NCI-H2196 treated with DMSO at 0.1 percent for 48 hours (cell line): ENCODE measurements around the gene PCIF1.
"Not testable (repeated sequence)": the region's sequence is repeated elsewhere in the genome, so short reads cannot be mapped to it uniquely, and the experiment has no call there.

Experiments used
- DNase-seq: peaks from one replicate; lab custom pipeline; 2025; ENCODE audit not compliant: unreplicated experiment; lab: John Stamatoyannopoulos, UW

PCIF1 gene

GRCh38 chr20:45988830-45989229 lies 54.3 kb downstream of the PCIF1 start:
- DNase-seq, result not testable (repeated sequence)

GRCh38 chr20:45991616-45992015 lies 57.1 kb downstream of the PCIF1 start:
- DNase-seq, result no peak

GRCh38 chr20:45993197-45993951 lies 58.9 kb downstream of the PCIF1 start:
- DNase-seq, result peak; percentile 47

GRCh38 chr20:45994761-45995493 lies 60.4 kb downstream of the PCIF1 start:
- no peak for DNase-seq

GRCh38 chr20:45995495-45996097 lies 61.1 kb downstream of the PCIF1 start:
- not testable (repeated sequence) for DNase-seq

GRCh38 chr20:45997187-45997586 lies 62.7 kb downstream of the PCIF1 start:
- DNase-seq, result no peak
